H9 (cell line): ENCODE data around the gene TPSB2. TPM values are rescaled to one million over a fixed set of nuclear protein-coding genes. Genes with fewer than 3 reads are reported as not detected.

ENCODE experiments used
- DNase-seq: peaks from one replicate; pipeline ENCODE4 v3.0.0-alpha.2; 2017
- H2AFZ ChIP-seq: one replicate; pipeline ENCODE4 v1.6.1; 2013; ENCODE audit warnings: mild to moderate bottlenecking, low read length, control low read depth, moderate library complexity
- H2AK5ac ChIP-seq: 2 replicates; pipeline ENCODE4 v1.6.1; 2013; ENCODE audit warnings: low read length, control low read depth, mixed read lengths; ENCODE audit not compliant: insufficient read length
- H2BK120ac ChIP-seq: one replicate; pipeline ENCODE4 v1.6.1; 2013; ENCODE audit warnings: low read depth, mild to moderate bottlenecking, low read length, control low read depth, inconsistent platforms; ENCODE audit not compliant: poor library complexity, severe bottlenecking
- H2BK12ac ChIP-seq: 2 replicates; pipeline ENCODE4 v1.6.1; 2013; ENCODE audit warnings: low read length, control low read depth, mixed read lengths, low read depth; ENCODE audit not compliant: insufficient read length
- H2BK15ac ChIP-seq: 2 replicates; pipeline ENCODE4 v1.6.1; 2013; ENCODE audit warnings: low read depth, low read length, control low read depth
- H2BK20ac ChIP-seq: one replicate; pipeline ENCODE4 v1.6.1; 2013; ENCODE audit warnings: low read depth, mild to moderate bottlenecking, low read length, control low read depth, inconsistent platforms; ENCODE audit not compliant: poor library complexity, severe bottlenecking
- H2BK5ac ChIP-seq: 2 replicates; pipeline ENCODE4 v1.6.1; 2013; ENCODE audit warnings: low read length, control low read depth, mixed read lengths; ENCODE audit not compliant: insufficient read length
- H3K14ac ChIP-seq: 2 replicates; pipeline ENCODE4 v1.6.1; 2013; ENCODE audit warnings: low read length, control low read depth; ENCODE audit not compliant: insufficient read depth
- H3K18ac ChIP-seq: 2 replicates; pipeline ENCODE4 v1.6.1; 2013; ENCODE audit warnings: low read depth, mild to moderate bottlenecking, mixed read lengths, low read length, control low read depth; ENCODE audit not compliant: insufficient read length
- H3K23ac ChIP-seq: 2 replicates; pipeline ENCODE4 v1.6.1; 2013; ENCODE audit warnings: low read length, control low read depth, mixed read lengths, low read depth; ENCODE audit not compliant: insufficient read length
- H3K23me2 ChIP-seq: 2 replicates; pipeline ENCODE4 v1.6.1; 2013; ENCODE audit warnings: low read depth, mild to moderate bottlenecking, mixed read lengths, low read length, control low read depth; ENCODE audit not compliant: insufficient read length, poor library complexity, severe bottlenecking
- H3K27ac ChIP-seq: 2 replicates; pipeline ENCODE4 v1.5.1; 2013; ENCODE audit warnings: low read length, control low read depth, mixed read lengths, low read depth; ENCODE audit not compliant: insufficient read length
- H3K27me3 ChIP-seq: 2 replicates; pipeline ENCODE4 v1.6.1; 2013; ENCODE audit warnings: low read length, control low read depth, inconsistent platforms; ENCODE audit not compliant: insufficient read depth
- H3K4ac ChIP-seq: 2 replicates; pipeline ENCODE4 v1.6.1; 2013; ENCODE audit warnings: low read depth, mild to moderate bottlenecking, control low read depth, inconsistent platforms, low read length, moderate library complexity
- H3K4me1 ChIP-seq: 2 replicates; pipeline ENCODE4 v1.6.1; 2013; ENCODE audit warnings: low read length, control low read depth, inconsistent platforms; ENCODE audit not compliant: insufficient read depth
- H3K4me2 ChIP-seq: 2 replicates; pipeline ENCODE4 v1.6.1; 2013; ENCODE audit warnings: low read length, control low read depth, mixed read lengths; ENCODE audit not compliant: insufficient read length, insufficient read depth
- H3K56ac ChIP-seq: 2 replicates; pipeline ENCODE4 v1.6.1; 2013; ENCODE audit warnings: low read depth, mild to moderate bottlenecking, mixed read lengths, low read length, control low read depth; ENCODE audit not compliant: insufficient read length
- H3K79me1 ChIP-seq: 2 replicates; pipeline ENCODE4 v1.6.1; 2013; ENCODE audit warnings: low read depth, mild to moderate bottlenecking, moderate library complexity, low read length, control low read depth, inconsistent platforms; ENCODE audit not compliant: insufficient read depth, poor library complexity, severe bottlenecking
- H3K79me2 ChIP-seq: 2 replicates; pipeline ENCODE4 v1.6.1; 2013; ENCODE audit warnings: low read length, control low read depth, inconsistent platforms; ENCODE audit not compliant: insufficient read depth
- H3K9ac ChIP-seq: 2 replicates; pipeline ENCODE4 v1.6.1; 2013; ENCODE audit warnings: low read length, control low read depth, mixed read lengths; ENCODE audit not compliant: insufficient read length; ENCODE audit errors: extremely low read depth
- H3K9me3 ChIP-seq: one replicate; pipeline ENCODE4 v1.6.1; 2013; ENCODE audit warnings: low read depth, low read length, inconsistent platforms; ENCODE audit not compliant: control insufficient read depth
- H3T11ph ChIP-seq: one replicate; pipeline ENCODE4 v1.6.1; 2013; ENCODE audit warnings: mild to moderate bottlenecking, low read length, control low read depth, inconsistent platforms
- H4K20me1 ChIP-seq: one replicate; pipeline ENCODE4 v1.6.1; 2013; ENCODE audit not compliant: control insufficient read depth, insufficient read length, insufficient read depth
- H4K5ac ChIP-seq: 2 replicates; pipeline ENCODE4 v1.6.1; 2013; ENCODE audit warnings: low read depth, mild to moderate bottlenecking, mixed read lengths, low read length, control low read depth; ENCODE audit not compliant: insufficient read length
- H4K8ac ChIP-seq: replicated peaks from 2 replicates; pipeline ENCODE4 v1.6.1; 2013; ENCODE audit warnings: low read length, control low read depth, mixed read lengths, low read depth; ENCODE audit not compliant: insufficient read length
- H4K91ac ChIP-seq: 2 replicates; pipeline ENCODE4 v1.6.1; 2013; ENCODE audit warnings: low read depth, mild to moderate bottlenecking, moderate library complexity, mixed read lengths, low read length, control low read depth; ENCODE audit not compliant: insufficient read length
- H3K27ac Mint-ChIP-seq, 3 experiments: 2 replicates in 2 of 3; 3 replicates in 1 of 3; pipeline ENCODE4 v1.8.0; 2020 to 2021; ENCODE audit warnings: mixed read lengths in 3 of 3, mild to moderate bottlenecking in 1 of 3, moderate library complexity in 1 of 3
- H3K27me3 Mint-ChIP-seq: 2 replicates; pipeline ENCODE4 v1.8.0; 2021; ENCODE audit warnings: low read depth, mild to moderate bottlenecking, moderate library complexity, mixed read lengths
- H3K36me3 Mint-ChIP-seq, 3 experiments: 2 replicates in 2 of 3; 3 replicates in 1 of 3; pipeline ENCODE4 v1.8.0; 2020 to 2021; ENCODE audit warnings: low read depth in 3 of 3, mixed read lengths in 3 of 3; ENCODE audit not compliant: insufficient read depth in 1 of 3
- H3K4me1 Mint-ChIP-seq, 2 experiments: 2 replicates each; pipeline ENCODE4 v1.8.0; 2020; ENCODE audit warnings: mixed read lengths in 2 of 2
- H3K4me3 Mint-ChIP-seq, 2 experiments: 2 replicates in 1 of 2; 3 replicates in 1 of 2; pipeline ENCODE4 v1.8.0; 2020 to 2021; ENCODE audit warnings: mild to moderate bottlenecking in 2 of 2, mixed read lengths in 2 of 2, moderate library complexity in 1 of 2
- H3K9me3 Mint-ChIP-seq, 2 experiments: 2 replicates in 1 of 2; 3 replicates in 1 of 2; pipeline ENCODE4 v1.8.0; 2020; ENCODE audit warnings: mild to moderate bottlenecking in 2 of 2, mixed read lengths in 2 of 2, moderate library complexity in 1 of 2
- WGBS: extraction: QIAGEN DNeasy Blood & Tissue Kit; methylation state at CpG from one replicate; pipeline ENCODE4 v1.1.7; 2013; ENCODE audit warnings: missing lambda C conversion rate, low lambda C conversion rate, mixed read lengths; ENCODE audit not compliant: insufficient read length; ENCODE audit errors: extremely low coverage; 5-methylcytosine and 5-hydroxymethylcytosine counted together
- total RNA-seq: library from RNA; stranded (reverse); gene quantifications from 2 replicates; pipeline ENCODE4 v1.2.1, GENCODE V29; 2021
- TF ChIP-seq, protein P1 (sequence below): fragments of 200-600 bp; sonication (generic); conservative IDR thresholded peaks from 3 replicates; pipeline ENCODE4 v1.8.0; 2021; ENCODE audit warnings: antibody characterized with exemption, mild to moderate bottlenecking

TPSB2 gene
- total RNA-seq, 1 experiment from 2014 or later: not detected

DNA sequence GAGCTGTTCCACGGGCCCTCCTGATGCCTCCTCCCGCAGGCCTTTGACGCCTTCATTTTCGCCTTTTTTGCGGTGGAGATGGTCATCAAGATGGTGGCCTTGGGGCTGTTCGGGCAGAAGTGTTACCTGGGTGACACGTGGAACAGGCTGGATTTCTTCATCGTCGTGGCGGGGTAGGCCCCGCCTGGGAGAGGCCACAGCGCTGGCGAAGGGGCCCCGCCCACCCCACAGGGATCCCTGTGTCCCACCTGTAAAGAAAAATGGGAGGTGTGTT is 34.7 kb downstream of the TPSB2 start:
- no CpG with 5 or more reads among the region's 14 CpGs for WGBS
- H4K8ac ChIP-seq: no peak overlapping the region
- H2AK5ac ChIP-seq: no peak overlapping the region
- no peak overlapping the region for H3K4me2 ChIP-seq
- H3K36me3 Mint-ChIP-seq: peaks cover 0 to 4% (median 0%) of the 10 kb centered on the region in 3 experiments; a peak in 3 of 7 replicates
- H3K4me3 Mint-ChIP-seq: no peak overlapping the region
- no peak overlapping the region for H2AFZ ChIP-seq
- H3K9me3 ChIP-seq: no peaks in the 10 kb centered on the region
- no peak overlapping the region for H4K91ac ChIP-seq
- H2BK5ac ChIP-seq: no peak overlapping the region
- peaks cover 2% of the 10 kb centered on the region for H3K23me2 ChIP-seq
- H3K27me3 ChIP-seq: no peaks in the 10 kb centered on the region
- H3K18ac ChIP-seq: no peak overlapping the region
- no peak overlapping the region for H3K23ac ChIP-seq
- H2BK12ac ChIP-seq: no peak overlapping the region
- no peaks in the 10 kb centered on the region for H3K4me1 ChIP-seq
- H3K27ac Mint-ChIP-seq: no peak overlapping the region
- H2BK120ac ChIP-seq: no peak overlapping the region
- no peak overlapping the region for H3K9ac ChIP-seq
- no peaks in the 10 kb centered on the region for H3K79me1 ChIP-seq
- H4K5ac ChIP-seq: no peak overlapping the region
- H3K4ac ChIP-seq: no peak overlapping the region
- peaks cover 2% of the 10 kb centered on the region for H4K20me1 ChIP-seq
- no peak overlapping the region for H2BK20ac ChIP-seq
- no peak overlapping the region for H3K27ac ChIP-seq
- H3K14ac ChIP-seq: no peak overlapping the region
- H3K79me2 ChIP-seq: no peaks in the 10 kb centered on the region
- H3K9me3 Mint-ChIP-seq: no peaks in the 10 kb centered on the region
- H3K56ac ChIP-seq: no peak overlapping the region
- H3K4me1 Mint-ChIP-seq: peaks cover 4 to 15% of the 10 kb centered on the region in 2 experiments; a peak in 3 of 4 replicates
- H2BK15ac ChIP-seq: no peak overlapping the region
- TF ChIP-seq, protein P1, sequence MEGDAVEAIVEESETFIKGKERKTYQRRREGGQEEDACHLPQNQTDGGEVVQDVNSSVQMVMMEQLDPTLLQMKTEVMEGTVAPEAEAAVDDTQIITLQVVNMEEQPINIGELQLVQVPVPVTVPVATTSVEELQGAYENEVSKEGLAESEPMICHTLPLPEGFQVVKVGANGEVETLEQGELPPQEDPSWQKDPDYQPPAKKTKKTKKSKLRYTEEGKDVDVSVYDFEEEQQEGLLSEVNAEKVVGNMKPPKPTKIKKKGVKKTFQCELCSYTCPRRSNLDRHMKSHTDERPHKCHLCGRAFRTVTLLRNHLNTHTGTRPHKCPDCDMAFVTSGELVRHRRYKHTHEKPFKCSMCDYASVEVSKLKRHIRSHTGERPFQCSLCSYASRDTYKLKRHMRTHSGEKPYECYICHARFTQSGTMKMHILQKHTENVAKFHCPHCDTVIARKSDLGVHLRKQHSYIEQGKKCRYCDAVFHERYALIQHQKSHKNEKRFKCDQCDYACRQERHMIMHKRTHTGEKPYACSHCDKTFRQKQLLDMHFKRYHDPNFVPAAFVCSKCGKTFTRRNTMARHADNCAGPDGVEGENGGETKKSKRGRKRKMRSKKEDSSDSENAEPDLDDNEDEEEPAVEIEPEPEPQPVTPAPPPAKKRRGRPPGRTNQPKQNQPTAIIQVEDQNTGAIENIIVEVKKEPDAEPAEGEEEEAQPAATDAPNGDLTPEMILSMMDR: no peak
- DNase-seq: no peak
- no peak overlapping the region for H3T11ph ChIP-seq
- H3K27me3 Mint-ChIP-seq: no peaks in the 10 kb centered on the region
